Measurements from ENCODE around the gene SRR. TPM values are rescaled to one million over a fixed set of nuclear protein-coding genes. Genes with fewer than 3 reads are reported as not detected.

Gene SRR
- total RNA-seq, 4 donors from 2014 or later: 2.1 to 27.2 (median 5.5) TPM

DNA sequence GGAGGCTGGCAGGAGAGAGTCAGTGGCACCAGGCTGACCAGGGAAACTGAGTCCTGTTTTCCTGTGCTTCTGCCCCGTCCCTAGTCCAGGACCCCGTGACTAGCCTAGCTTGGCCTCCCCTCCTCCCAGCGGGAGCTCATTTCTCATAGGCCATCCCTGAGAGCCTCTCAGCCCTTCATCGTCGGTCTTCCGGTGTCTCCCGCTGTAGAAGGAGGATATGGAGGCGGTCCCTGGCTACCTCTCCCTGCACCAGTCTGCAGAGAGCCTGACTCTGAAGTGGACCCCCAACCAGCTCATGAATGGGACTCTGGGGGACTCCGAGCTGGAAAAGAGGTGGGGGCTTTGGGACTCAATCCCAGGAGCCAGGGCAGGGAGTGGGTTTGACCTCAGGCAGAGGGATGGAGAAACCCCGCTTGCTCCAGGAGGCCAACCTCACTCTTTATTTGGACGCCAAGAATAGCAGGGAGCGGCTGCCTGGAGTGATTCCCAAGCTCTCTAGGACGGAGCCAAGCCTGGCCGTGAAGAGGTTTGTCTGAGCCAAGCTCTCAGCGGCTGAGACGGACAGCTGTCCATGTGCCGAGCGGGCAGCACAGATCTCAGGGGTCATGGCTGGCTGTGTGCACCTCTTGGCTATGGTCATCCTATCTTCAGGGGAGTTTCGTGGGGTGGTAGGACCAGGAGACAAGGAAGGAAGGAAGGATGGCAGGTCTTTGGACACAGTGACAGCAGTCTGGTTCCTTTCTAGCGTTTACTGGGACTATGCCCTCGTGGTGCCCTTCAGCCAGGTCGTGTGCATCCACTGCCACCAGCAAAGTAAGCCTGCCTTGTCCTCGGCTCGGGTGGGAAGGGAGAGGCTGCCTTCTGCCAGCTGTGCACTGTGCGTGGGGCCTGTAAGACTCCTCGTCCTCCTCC, 60.4 kb downstream of the SRR start:
- no peak overlapping the region for H3K27ac ChIP-seq
- no peaks in the 10 kb centered on the region for H3K9me3 ChIP-seq
- DNase-seq: no peak
- H3K4me3 ChIP-seq: no peak overlapping the region
- TF ChIP-seq CTCF (IDR thresholded peaks at IDR 0.05) (no peak), POLR2A (IDR thresholded peaks at IDR 0.05) (no peak)
- H3K27me3 ChIP-seq: no peaks in the 10 kb centered on the region
- peaks cover 0 to 8% (median 0%) of the 10 kb centered on the region in 4 donors for H3K4me1 ChIP-seq
- peaks cover 0 to 41% (median 0%) of the 10 kb centered on the region in 3 donors for H3K36me3 ChIP-seq

DNA sequence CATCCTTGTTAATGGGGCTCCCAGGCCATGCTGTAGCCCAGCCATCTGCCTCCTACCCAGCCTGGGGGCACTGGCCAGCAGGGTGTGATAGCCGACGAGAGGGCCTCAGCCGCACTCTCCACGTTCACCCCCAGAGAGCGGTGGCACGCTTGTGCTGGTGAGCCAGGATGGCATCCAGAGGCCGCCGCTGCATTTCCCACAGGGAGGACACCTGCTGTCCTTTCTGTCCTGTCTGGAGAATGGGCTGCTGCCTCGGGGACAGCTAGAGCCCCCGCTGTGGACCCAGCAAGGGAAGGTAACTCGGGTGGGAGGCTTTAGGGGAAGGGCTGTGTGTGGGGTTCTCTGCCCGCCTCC, 61.0 kb downstream of the SRR start:
- DNase-seq: no peak
- TF ChIP-seq CTCF (IDR thresholded peaks at IDR 0.05) (no peak), POLR2A (IDR thresholded peaks at IDR 0.05) (no peak)
- Histone ChIP-seq H3K4me1 (peaks cover 0 to 2% (median 0%) of the 10 kb centered on the region in 4 donors), H3K27ac (no peak overlapping the region), H3K36me3 (peaks cover 0 to 41% (median 0%) of the 10 kb centered on the region in 3 donors), H3K4me3 (no peak overlapping the region), H3K9me3 (no peaks in the 10 kb centered on the region), H3K27me3 (no peaks in the 10 kb centered on the region)

- peaks cover 0 to 41% (median 0%) of the 10 kb centered on the region in 3 donors for H3K36me3 ChIP-seq
- DNase-seq: no peak
- H3K9me3 ChIP-seq: no peaks in the 10 kb centered on the region
- H3K27ac ChIP-seq: no peak overlapping the region
- no peak overlapping the region for H3K4me3 ChIP-seq
- no peaks in the 10 kb centered on the region for H3K27me3 ChIP-seq
- H3K4me1 ChIP-seq: no peaks in the 10 kb centered on the region
- TF ChIP-seq CTCF (IDR thresholded peaks at IDR 0.05) (no peak), POLR2A (IDR thresholded peaks at IDR 0.05) (no peak)
These were observed 61.4 kb downstream of the SRR start for GRCh38 chr17:2365132-2365531.

DNA sequence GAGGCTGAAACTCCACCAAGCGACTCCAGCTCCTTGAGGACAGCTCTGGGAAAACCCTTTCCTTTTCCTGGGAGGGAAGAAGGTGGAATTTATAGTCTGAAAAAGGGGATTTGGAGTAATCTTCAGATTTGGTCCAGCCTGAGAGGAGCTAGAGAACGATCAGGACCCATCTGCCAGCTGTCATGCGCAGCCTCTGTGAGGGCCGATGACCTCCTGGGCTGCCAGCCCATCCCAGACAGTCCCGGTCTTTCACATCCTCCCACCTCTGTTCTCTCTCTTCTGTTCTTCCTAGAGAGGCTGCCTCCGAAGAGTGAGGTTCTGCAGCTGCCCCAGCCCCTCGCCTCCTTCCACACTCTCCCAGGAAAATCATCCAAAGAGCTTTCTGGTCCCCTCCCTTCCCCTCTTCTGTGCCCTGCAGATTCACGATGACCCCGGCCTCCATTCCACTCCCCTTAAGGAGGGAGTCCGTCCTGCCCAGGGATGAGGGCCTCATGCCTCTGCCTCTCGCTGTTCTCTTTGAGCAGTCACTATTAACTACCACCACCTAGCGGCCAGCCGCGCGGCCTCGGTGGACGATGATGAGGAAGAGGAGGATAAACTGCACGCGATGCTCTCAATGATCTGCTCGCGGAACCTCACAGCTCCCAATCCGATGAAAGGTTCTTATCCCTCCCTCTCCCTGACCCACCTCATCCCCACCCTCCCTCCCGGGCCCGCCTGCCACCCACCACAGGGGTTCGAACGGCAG, 63.2 kb downstream of the SRR start:
- H3K36me3 ChIP-seq: peaks cover 0 to 42% (median 0%) of the 10 kb centered on the region in 3 donors
- TF ChIP-seq CTCF (IDR thresholded peaks at IDR 0.05) (no peak), POLR2A (IDR thresholded peaks at IDR 0.05) (no peak)
- no peaks in the 10 kb centered on the region for H3K27me3 ChIP-seq
- H3K4me3 ChIP-seq: no peak overlapping the region
- no peak overlapping the region for H3K27ac ChIP-seq
- no peaks in the 10 kb centered on the region for H3K9me3 ChIP-seq
- DNase-seq: no peak
- no peaks in the 10 kb centered on the region for H3K4me1 ChIP-seq

- Histone ChIP-seq H3K4me1 (no peaks in the 10 kb centered on the region), H3K4me3 (no peak overlapping the region), H3K9me3 (no peaks in the 10 kb centered on the region), H3K27ac (no peak overlapping the region), H3K27me3 (no peaks in the 10 kb centered on the region), H3K36me3 (peaks cover 0 to 44% (median 0%) of the 10 kb centered on the region in 3 donors)
- DNase-seq: no peak
- TF ChIP-seq POLR2A (IDR thresholded peaks at IDR 0.05) (no peak), CTCF (IDR thresholded peaks at IDR 0.05) (no peak)
These were observed 64.6 kb downstream of the SRR start for GRCh38 chr17:2368359-2368758.

Data from Peyer's patch (tissue), 4 donors.